Esophagus muscularis mucosa (tissue), 4 donors: Measurements from ENCODE around the gene HOGA1. TPM values are rescaled to one million over a fixed set of nuclear protein-coding genes. Genes with fewer than 3 reads are reported as not detected.
"Not testable (repeated sequence)": the region's sequence is repeated elsewhere in the genome, so short reads cannot be mapped to it uniquely, and the experiment has no call there.

Experiments used
- DNase-seq: peaks from one replicate; pipeline ENCODE4 v3.0.0-alpha.2; 2017; ENCODE audit errors: extremely low spot score
- H3K27ac ChIP-seq, 4 donors: fragments of 200-600 bp; sonication (generic); replicated peaks in 1 of 4; 1 replicate in 3 of 4; 2 replicates in 1 of 4; pipeline ENCODE4 v1.5.1; 2016 to 2019; ENCODE audit warnings: mild to moderate bottlenecking in 1 of 4
- H3K27me3 ChIP-seq, 4 donors: fragments of 200-600 bp; sonication (generic); one replicate each; pipeline versions ENCODE4 v1.5.1 to v1.6.0; 2016 to 2019
- H3K36me3 ChIP-seq, 4 donors: fragments of 200-600 bp; sonication (generic); one replicate each; pipeline ENCODE4 v1.5.1; 2016 to 2019
- H3K4me1 ChIP-seq, 4 donors: fragments of 200-600 bp; sonication (generic); one replicate each; pipeline ENCODE4 v1.5.1; 2016 to 2019
- H3K4me3 ChIP-seq, 4 donors: fragments of 200-600 bp; sonication (generic); 1 replicate in 2 of 4; 2 replicates in 2 of 4; pipeline ENCODE4 v1.5.1; 2016 to 2019; ENCODE audit warnings: mild to moderate bottlenecking in 4 of 4, moderate library complexity in 1 of 4
- H3K9me3 ChIP-seq, 4 donors: fragments of 200-600 bp; sonication (generic); 1 replicate in 3 of 4; 2 replicates in 1 of 4; pipeline ENCODE4 v1.5.1; 2016 to 2019
- EP300 ChIP-seq: sonication (generic); formaldehyde crosslinking; IDR thresholded peaks from one replicate; pipeline ENCODE4 v1.6.1; 2017; ENCODE audit warnings: antibody characterized with exemption
- POLR2A ChIP-seq: fragments of 450-650 bp; IDR thresholded peaks from one replicate; pipeline ENCODE4 v1.6.1; 2017; ENCODE audit warnings: antibody characterized with exemption, moderate library complexity, mild to moderate bottlenecking, low read depth
- POLR2AphosphoS5 ChIP-seq, 2 donors: sonication (generic); formaldehyde crosslinking; IDR thresholded peaks; one replicate each; pipeline ENCODE4 v1.6.1; 2017; ENCODE audit warnings: antibody characterized with exemption in 2 of 2
- WGBS: methylation state at CpG from one replicate; pipeline ENCODE4 v1.1.5; 2018; 5-methylcytosine and 5-hydroxymethylcytosine counted together
- intact Hi-C: fragments of 100-400 bp; cut with DNase I; formaldehyde crosslinking; loops from one replicate; pipeline ENCODE4 v1.15.1; 2023
- total RNA-seq, 4 donors: library from RNA; depleted of rRNA; stranded (reverse); fragments of >200 nt; gene quantifications; one replicate each; pipeline versions ENCODE4 v1.1.0 to v1.2.1, GENCODE V29; 2016
- TF ChIP-seq, protein P1 (sequence below), 3 experiments: fragments of 200-600 bp in 2 of 3; fragments of 450-650 bp in 1 of 3; sonication (generic) in 2 of 3; IDR thresholded peaks; one replicate each; pipeline ENCODE4 v1.5.1; 2017 to 2019; ENCODE audit warnings: antibody characterized with exemption in 3 of 3, mild to moderate bottlenecking in 2 of 3, moderate library complexity in 1 of 3

Gene HOGA1
- total RNA-seq, 4 donors from 2014 or later: 0.45 to 1.5 (median 0.83) TPM

DNA sequence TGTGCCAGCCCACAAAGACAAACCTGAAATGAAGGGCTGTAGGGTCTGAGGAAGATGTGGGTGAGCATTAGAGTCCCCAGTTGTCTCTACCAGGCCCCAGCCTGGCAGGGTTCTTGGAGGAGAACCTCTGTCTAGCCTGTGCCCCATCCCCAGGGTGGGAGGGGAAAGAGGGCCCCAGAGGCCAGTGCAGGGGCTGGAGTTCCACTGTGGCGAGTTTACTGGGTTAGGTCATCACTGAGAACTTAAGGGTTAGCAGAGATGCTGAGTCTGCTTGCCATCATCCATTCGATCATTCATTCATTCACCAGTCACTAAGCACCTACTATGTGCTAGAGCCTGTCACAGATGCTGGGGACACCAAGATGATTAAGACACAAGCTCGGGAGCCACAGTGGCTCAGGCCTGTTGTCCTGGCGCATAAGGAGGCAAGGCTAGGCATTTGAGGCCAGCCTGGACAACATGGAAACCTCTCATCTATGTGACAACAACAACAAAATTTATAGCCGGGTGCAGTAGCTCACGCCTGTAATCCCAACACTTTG, 9.0 kb upstream of the HOGA1 start:
- WGBS: 91% methylated on average over 6 of the region's 6 CpGs
- no peaks in the 10 kb centered on the region for H3K9me3 ChIP-seq
- intact Hi-C loops: no loop called here
- H3K4me3 ChIP-seq: no peak overlapping the region
- peak overlapping the region; percentile 72 to 81 (median 76) for H3K27ac ChIP-seq
- no peak for DNase-seq
- TF ChIP-seq POLR2A (no peak), POLR2AphosphoS5 (IDR thresholded peaks at IDR 0.05) (no peak), EP300 (no peak)
- TF ChIP-seq, protein P1, sequence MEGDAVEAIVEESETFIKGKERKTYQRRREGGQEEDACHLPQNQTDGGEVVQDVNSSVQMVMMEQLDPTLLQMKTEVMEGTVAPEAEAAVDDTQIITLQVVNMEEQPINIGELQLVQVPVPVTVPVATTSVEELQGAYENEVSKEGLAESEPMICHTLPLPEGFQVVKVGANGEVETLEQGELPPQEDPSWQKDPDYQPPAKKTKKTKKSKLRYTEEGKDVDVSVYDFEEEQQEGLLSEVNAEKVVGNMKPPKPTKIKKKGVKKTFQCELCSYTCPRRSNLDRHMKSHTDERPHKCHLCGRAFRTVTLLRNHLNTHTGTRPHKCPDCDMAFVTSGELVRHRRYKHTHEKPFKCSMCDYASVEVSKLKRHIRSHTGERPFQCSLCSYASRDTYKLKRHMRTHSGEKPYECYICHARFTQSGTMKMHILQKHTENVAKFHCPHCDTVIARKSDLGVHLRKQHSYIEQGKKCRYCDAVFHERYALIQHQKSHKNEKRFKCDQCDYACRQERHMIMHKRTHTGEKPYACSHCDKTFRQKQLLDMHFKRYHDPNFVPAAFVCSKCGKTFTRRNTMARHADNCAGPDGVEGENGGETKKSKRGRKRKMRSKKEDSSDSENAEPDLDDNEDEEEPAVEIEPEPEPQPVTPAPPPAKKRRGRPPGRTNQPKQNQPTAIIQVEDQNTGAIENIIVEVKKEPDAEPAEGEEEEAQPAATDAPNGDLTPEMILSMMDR (IDR thresholded peaks at IDR 0.05): no peak
- peaks cover 30 to 36% (median 31%) of the 10 kb centered on the region in 4 donors for H3K4me1 ChIP-seq
- peaks cover 7 to 17% (median 15%) of the 10 kb centered on the region in 4 donors for H3K36me3 ChIP-seq
- H3K27me3 ChIP-seq: no peaks in the 10 kb centered on the region

GRCh38 chr10:97576487-97576886, 7.7 kb upstream of the HOGA1 start:
- WGBS: 73% methylated on average over 5 of the region's 5 CpGs
- H3K4me3 ChIP-seq, intact Hi-C loops, H3K27me3 ChIP-seq, H3K9me3 ChIP-seq, DNase-seq: not testable (repeated sequence)
- Histone ChIP-seq H3K4me1 (peaks cover 21 to 36% (median 31%) of the 10 kb centered on the region in 4 donors), H3K27ac (peak overlapping the region in 3 of 4 donors; percentile 11 to 41 (median 38)), H3K36me3 (peaks cover 0 to 19% (median 3%) of the 10 kb centered on the region in 4 donors)

DNA sequence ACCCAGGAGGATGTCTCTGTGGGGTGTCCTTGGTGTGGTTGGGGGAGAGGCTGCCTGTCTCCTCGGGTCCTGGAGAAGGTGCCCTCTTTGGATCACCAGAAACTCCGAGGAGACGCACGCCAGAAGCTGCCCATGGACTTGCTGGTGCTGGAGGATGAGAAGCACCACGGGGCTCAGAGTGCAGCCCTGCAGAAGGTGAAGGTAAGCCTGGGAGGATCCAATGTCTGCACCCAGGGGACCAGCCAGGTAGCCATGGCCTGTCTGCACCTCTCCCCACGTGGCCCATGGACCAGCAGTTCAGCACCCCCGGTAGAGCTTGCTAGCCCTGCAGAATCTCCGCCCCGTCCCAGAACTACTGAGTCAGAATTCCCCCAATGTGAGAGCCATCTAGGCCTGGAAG, 6.5 kb upstream of the HOGA1 start:
- intact Hi-C loops: no loop called here
- Histone ChIP-seq H3K4me1 (peaks cover 12 to 27% (median 22%) of the 10 kb centered on the region in 4 donors), H3K9me3 (no peaks in the 10 kb centered on the region), H3K27me3 (no peaks in the 10 kb centered on the region), H3K36me3 (peaks cover 0 to 19% (median 0%) of the 10 kb centered on the region in 4 donors), H3K4me3 (no peak overlapping the region), H3K27ac (no peak overlapping the region)
- no peak for DNase-seq
- TF ChIP-seq, protein P1 (IDR thresholded peaks at IDR 0.05): no peak
- no peak for TF ChIP-seq POLR2A
- TF ChIP-seq POLR2AphosphoS5 (IDR thresholded peaks at IDR 0.05): no peak
- TF ChIP-seq EP300: no peak
- 83% methylated on average over 6 of the region's 9 CpGs for WGBS

- DNase-seq: no peak
- Histone ChIP-seq H3K4me3 (peak overlapping the region in 2 of 4 donors; percentile 22 to 28), H3K4me1 (peaks cover 10 to 21% (median 17%) of the 10 kb centered on the region in 4 donors), H3K9me3 (no peaks in the 10 kb centered on the region), H3K36me3 (peaks cover 0 to 19% (median 0%) of the 10 kb centered on the region in 4 donors), H3K27ac (no peak overlapping the region), H3K27me3 (no peaks in the 10 kb centered on the region)
- TF ChIP-seq, protein P1 (IDR thresholded peaks at IDR 0.05): no peak
- TF ChIP-seq POLR2A (no peak), EP300 (no peak), POLR2AphosphoS5 (IDR thresholded peaks at IDR 0.05) (no peak)
- intact Hi-C loops: no loop called here
- 93% methylated on average over 15 of the region's 40 CpGs for WGBS
These were observed 5.9 kb upstream of the HOGA1 start for GRCh38 chr10:97578171-97578844.

- Histone ChIP-seq H3K4me1 (peaks cover 4 to 11% (median 7%) of the 10 kb centered on the region in 4 donors), H3K27ac (no peak overlapping the region), H3K4me3 (no peak overlapping the region), H3K27me3 (no peaks in the 10 kb centered on the region), H3K9me3 (no peaks in the 10 kb centered on the region), H3K36me3 (peaks cover 0 to 19% (median 0%) of the 10 kb centered on the region in 4 donors)
- DNase-seq: no peak
- intact Hi-C loops: no loop called here
- TF ChIP-seq POLR2AphosphoS5 (IDR thresholded peaks at IDR 0.05): no peak
- TF ChIP-seq, protein P1 (IDR thresholded peaks at IDR 0.05): no peak
- no peak for TF ChIP-seq EP300
- TF ChIP-seq POLR2A: no peak
- 94% methylated on average over 8 of the region's 9 CpGs for WGBS
These were observed 3.5 kb upstream of the HOGA1 start for GRCh38 chr10:97580421-97581367.
